SK-N-SH treated with all-trans-retinoic acid at 6 μM for 48 hours (cell line): ENCODE measurements around the gene CTNND2.

Source experiments
- ARNTL ChIP-seq: fragments of 450-650 bp; formaldehyde crosslinking; IDR thresholded peaks from 2 replicates; pipeline ENCODE4 v1.5.0; 2020; ENCODE audit warnings: low read depth, mild to moderate bottlenecking, moderate library complexity, borderline replicate concordance
- ISL1 ChIP-seq: fragments of 250-450 bp; sonication (Bioruptor Pico); IDR thresholded peaks from 2 replicates; pipeline ENCODE4 v2.1.2; 2022; ENCODE audit warnings: mild to moderate bottlenecking, moderate library complexity
- TCF4 ChIP-seq: fragments of 250-450 bp; sonication (Bioruptor Pico); IDR thresholded peaks from 2 replicates; pipeline ENCODE4 v1.8.0; 2021; ENCODE audit warnings: mild to moderate bottlenecking, moderate library complexity, borderline replicate concordance

- TF ChIP-seq TCF4 (CRISPR knock-in tag) (no peak), ARNTL (CRISPR knock-in tag) (no peak), ISL1 (CRISPR knock-in tag) (no peak)
Measured at GRCh38 chr5:11329679-11330078, 574.6 kb downstream of the CTNND2 start.
